ENCODE data around the gene NTHL1.
A peak's percentile ranks its signal among the peaks of the same experiment; 100 is the strongest.

Gene NTHL1

GRCh38 chr16:2037115-2037514 is 10.5 kb downstream of the NTHL1 start:
- peaks cover 4% of the 10 kb centered on the region; the same call in 1 of the 2 replicates for H3K4me1 ChIP-seq (ENCODE audit: control insufficient read depth, insufficient read depth, low read length)
- CTCF ChIA-PET, result interaction anchor here (0.7 to 1.0 kb wide), 2 partner anchors 33 to 103 kb away, joined by 3 read pairs; no protein-coding TSS in a partner anchor
- TF ChIP-seq ZBTB8A (tag by site-specific recombination; IDR thresholded peaks at IDR 0.05), result peak; percentile 26; the same call in 1 of the 2 replicates
- TF ChIP-seq ZSCAN4 (tag by site-specific recombination; IDR thresholded peaks at IDR 0.05), result peak; percentile 48; the same call in 1 of the 2 replicates
- TF ChIP-seq ZNF335 (tag by site-specific recombination; conservative IDR thresholded peaks at IDR 0.05), result no peak
- no peak for TF ChIP-seq ZBTB7A (tag by site-specific recombination; IDR thresholded peaks at IDR 0.05; ENCODE audit: low read depth)
- TF ChIP-seq ZNF664 (tag by site-specific recombination; IDR thresholded peaks at IDR 0.05), result no peak
- 0 out of 2 replicates have a peak, but pooled peaks have one; percentile 43 for TF ChIP-seq GLIS2 (tag by site-specific recombination; IDR thresholded peaks at IDR 0.05)
- H3K36me3 ChIP-seq (ENCODE audit: control insufficient read depth in 2 of 2, insufficient read depth in 1 of 2, low read length in 2 of 2), result peaks cover 0 to 12% of the 10 kb centered on the region in 2 experiments; a peak in 2 of 3 replicates
- H3K9me3 ChIP-seq (ENCODE audit: control insufficient read depth, insufficient read depth, low read depth, low read length), result no peaks in the 10 kb centered on the region
- no peak overlapping the region for H3K4me3 ChIP-seq (ENCODE audit: low read depth, low read length)
- no peak overlapping the region for H3K27ac ChIP-seq (ENCODE audit: extremely low read depth, low read depth, low read length)
- POLR2A ChIA-PET, result no interaction called here

GRCh38 chr16:2036200-2036966 is 11.3 kb downstream of the NTHL1 start:
- Histone ChIP-seq H3K4me1 (ENCODE audit: control insufficient read depth, insufficient read depth, low read length) (peaks cover 4% of the 10 kb centered on the region; the same call in 1 of the 2 replicates), H3K9me3 (ENCODE audit: control insufficient read depth, insufficient read depth, low read depth, low read length) (no peaks in the 10 kb centered on the region), H3K27ac (ENCODE audit: extremely low read depth, low read depth, low read length) (peak overlapping the region; percentile 51), H3K4me3 (ENCODE audit: low read depth, low read length) (no peak overlapping the region), H3K36me3 (ENCODE audit: control insufficient read depth in 2 of 2, insufficient read depth in 1 of 2, low read length in 2 of 2) (peaks cover 0 to 12% of the 10 kb centered on the region in 2 experiments; a peak in 2 of 3 replicates)
- ChIA-PET CTCF (interaction anchor here (1.1 to 1.2 kb wide), 2 partner anchors 85 to 252 kb away, joined by 3 read pairs; no protein-coding TSS in a partner anchor), POLR2A (interaction anchor here (1.8 kb wide), 1 partner anchor 119 kb away, joined by 12 read pairs; the partner anchor contains the start of gene TRAF7)
- TF ChIP-seq ZBTB26 (tag by site-specific recombination; optimal IDR thresholded peaks at IDR 0.05) (peak; percentile 3), ZNF23 (tag by site-specific recombination; IDR thresholded peaks at IDR 0.05; ENCODE audit: borderline replicate concordance) (no peak), ELK4 (IDR thresholded peaks at IDR 0.05; ENCODE audit: borderline replicate concordance, low read depth, low read length) (no peak), BCL11B (tag by site-specific recombination; IDR thresholded peaks at IDR 0.05; ENCODE audit: low read depth) (no peak), TSHZ1 (tag by site-specific recombination; IDR thresholded peaks at IDR 0.05; ENCODE audit: borderline replicate concordance) (no peak), ZNF449 (tag by site-specific recombination; IDR thresholded peaks at IDR 0.05) (no peak), ATF2 (tag by site-specific recombination; IDR thresholded peaks at IDR 0.05; ENCODE audit: low read depth) (no peak), ZFP69B (tag by site-specific recombination; IDR thresholded peaks at IDR 0.05) (0 out of 2 replicates have a peak, but pooled peaks have one; percentile 1), KLF7 (tag by site-specific recombination; IDR thresholded peaks at IDR 0.05; ENCODE audit: borderline replicate concordance) (no peak), ZNF248 (tag by site-specific recombination; IDR thresholded peaks at IDR 0.05) (no peak), ZNF488 (tag by site-specific recombination; IDR thresholded peaks at IDR 0.05) (no peak), KLF17 (tag by site-specific recombination; IDR thresholded peaks at IDR 0.05) (no peak), EGR2 (tag by site-specific recombination; IDR thresholded peaks at IDR 0.05; ENCODE audit: low read depth) (no peak), GLIS2 (tag by site-specific recombination; IDR thresholded peaks at IDR 0.05) (no peak), ZNF239 (tag by site-specific recombination; IDR thresholded peaks at IDR 0.05) (no peak)
